Tibial nerve (tissue), 4 donors: Measurements from ENCODE around the gene ST6GALNAC6.

ENCODE experiments used
- EP300 ChIP-seq, 2 donors: sonication (generic); formaldehyde crosslinking; IDR thresholded peaks; one replicate each; pipeline ENCODE4 v1.6.1; 2017; ENCODE audit warnings: antibody characterized with exemption in 2 of 2, mild to moderate bottlenecking in 1 of 2
- POLR2A ChIP-seq, 2 donors: fragments of 450-650 bp; IDR thresholded peaks; one replicate each; pipeline ENCODE4 v1.6.1; 2017; ENCODE audit warnings: antibody characterized with exemption in 2 of 2, mild to moderate bottlenecking in 2 of 2, moderate library complexity in 2 of 2
- TF ChIP-seq, protein P1 (sequence below), 5 experiments: fragments of 200-600 bp in 3 of 5; fragments of 450-650 bp in 2 of 5; sonication (generic) in 3 of 5; IDR thresholded peaks; one replicate each; pipeline ENCODE4 v1.5.1; 2016 to 2019; ENCODE audit warnings: antibody characterized with exemption in 5 of 5, mild to moderate bottlenecking in 3 of 5, moderate library complexity in 2 of 5

DNA sequence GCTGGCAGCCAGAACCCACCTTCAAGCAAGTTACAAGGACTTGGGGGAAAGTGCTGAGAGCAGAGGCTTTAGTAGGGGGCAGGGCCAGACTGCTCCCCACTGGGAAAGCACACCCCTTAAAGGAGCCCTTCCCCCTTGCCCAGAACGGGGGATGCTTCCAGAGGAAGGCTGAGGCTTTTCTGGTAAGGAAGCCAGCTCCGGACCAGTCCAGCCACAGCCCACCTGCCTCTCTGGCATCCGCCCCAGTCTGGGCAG, 42.5 kb upstream of the ST6GALNAC6 start:
- TF ChIP-seq POLR2A (IDR thresholded peaks at IDR 0.05), result no peak
- TF ChIP-seq, protein P1, sequence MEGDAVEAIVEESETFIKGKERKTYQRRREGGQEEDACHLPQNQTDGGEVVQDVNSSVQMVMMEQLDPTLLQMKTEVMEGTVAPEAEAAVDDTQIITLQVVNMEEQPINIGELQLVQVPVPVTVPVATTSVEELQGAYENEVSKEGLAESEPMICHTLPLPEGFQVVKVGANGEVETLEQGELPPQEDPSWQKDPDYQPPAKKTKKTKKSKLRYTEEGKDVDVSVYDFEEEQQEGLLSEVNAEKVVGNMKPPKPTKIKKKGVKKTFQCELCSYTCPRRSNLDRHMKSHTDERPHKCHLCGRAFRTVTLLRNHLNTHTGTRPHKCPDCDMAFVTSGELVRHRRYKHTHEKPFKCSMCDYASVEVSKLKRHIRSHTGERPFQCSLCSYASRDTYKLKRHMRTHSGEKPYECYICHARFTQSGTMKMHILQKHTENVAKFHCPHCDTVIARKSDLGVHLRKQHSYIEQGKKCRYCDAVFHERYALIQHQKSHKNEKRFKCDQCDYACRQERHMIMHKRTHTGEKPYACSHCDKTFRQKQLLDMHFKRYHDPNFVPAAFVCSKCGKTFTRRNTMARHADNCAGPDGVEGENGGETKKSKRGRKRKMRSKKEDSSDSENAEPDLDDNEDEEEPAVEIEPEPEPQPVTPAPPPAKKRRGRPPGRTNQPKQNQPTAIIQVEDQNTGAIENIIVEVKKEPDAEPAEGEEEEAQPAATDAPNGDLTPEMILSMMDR (IDR thresholded peaks at IDR 0.05), result no peak
- no peak for TF ChIP-seq EP300 (IDR thresholded peaks at IDR 0.05)
